ENCODE results near the gene HDLBP. TPM values are rescaled to one million over a fixed set of nuclear protein-coding genes. Genes with fewer than 3 reads are reported as not detected.

The HDLBP gene
- total and polyA plus RNA-seq, 10 of the 15 experiments (the other 5 are each of a cell fraction or from before 2014, with no cell fraction given): 19.5 to 383 (median 249) TPM

DNA sequence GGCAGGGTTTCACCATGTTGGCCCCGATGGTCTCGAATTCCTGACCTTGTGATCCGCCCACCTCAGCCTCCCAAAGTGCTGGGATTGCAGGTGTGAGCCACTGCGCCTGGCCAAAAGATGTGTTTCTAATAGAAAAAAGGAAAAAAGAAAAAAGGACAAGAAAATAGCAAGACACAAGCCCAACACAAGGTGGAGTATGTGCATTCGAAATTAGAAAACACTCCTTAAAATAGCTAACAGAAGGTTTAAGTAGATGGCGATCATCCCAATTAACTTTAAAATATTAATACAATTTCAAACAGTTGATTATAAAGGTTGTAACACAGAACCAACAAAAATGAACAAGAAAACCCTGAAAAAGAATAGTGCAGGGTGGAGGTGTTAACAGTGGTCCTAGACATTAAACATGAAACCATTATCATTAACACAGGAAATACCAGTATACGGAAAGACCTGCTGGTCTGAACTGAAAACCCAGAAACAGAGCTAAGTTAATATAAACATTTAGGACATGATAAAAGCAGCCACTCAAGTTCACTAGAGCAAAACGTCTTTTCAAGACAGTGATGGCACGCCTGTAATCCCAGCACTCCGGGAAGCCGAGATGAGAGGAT lies 57.9 kb downstream of the HDLBP start:
- peak; percentile 42 for TF ChIP-seq RAD21 (IDR thresholded peaks at IDR 0.05; ENCODE audit: insufficient read depth, low read depth, low read length)
- no peak for TF ChIP-seq SP1 (IDR thresholded peaks at IDR 0.05; ENCODE audit: low read depth, low read length)
- TF ChIP-seq SMC3 (IDR thresholded peaks at IDR 0.05; ENCODE audit: borderline replicate concordance, low read length): peak; percentile 5; the same call in 1 of the 2 replicates
- TF ChIP-seq ZBED1 (IDR thresholded peaks at IDR 0.05; ENCODE audit: borderline replicate concordance): no peak
- TF ChIP-seq KAT2A (conservative IDR thresholded peaks at IDR 0.05; ENCODE audit: control insufficient read depth, low read depth, low read length): no peak
- TF ChIP-seq, protein P1, sequence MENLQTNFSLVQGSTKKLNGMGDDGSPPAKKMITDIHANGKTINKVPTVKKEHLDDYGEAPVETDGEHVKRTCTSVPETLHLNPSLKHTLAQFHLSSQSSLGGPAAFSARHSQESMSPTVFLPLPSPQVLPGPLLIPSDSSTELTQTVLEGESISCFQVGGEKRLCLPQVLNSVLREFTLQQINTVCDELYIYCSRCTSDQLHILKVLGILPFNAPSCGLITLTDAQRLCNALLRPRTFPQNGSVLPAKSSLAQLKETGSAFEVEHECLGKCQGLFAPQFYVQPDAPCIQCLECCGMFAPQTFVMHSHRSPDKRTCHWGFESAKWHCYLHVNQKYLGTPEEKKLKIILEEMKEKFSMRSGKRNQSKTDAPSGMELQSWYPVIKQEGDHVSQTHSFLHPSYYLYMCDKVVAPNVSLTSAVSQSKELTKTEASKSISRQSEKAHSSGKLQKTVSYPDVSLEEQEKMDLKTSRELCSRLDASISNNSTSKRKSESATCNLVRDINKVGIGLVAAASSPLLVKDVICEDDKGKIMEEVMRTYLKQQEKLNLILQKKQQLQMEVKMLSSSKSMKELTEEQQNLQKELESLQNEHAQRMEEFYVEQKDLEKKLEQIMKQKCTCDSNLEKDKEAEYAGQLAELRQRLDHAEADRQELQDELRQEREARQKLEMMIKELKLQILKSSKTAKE (IDR thresholded peaks at IDR 0.05; ENCODE audit: low read depth, poor library complexity, severe bottlenecking): no peak
- no peak for TF ChIP-seq FOXM1 (IDR thresholded peaks at IDR 0.05; ENCODE audit: low read depth, low read length)
- no peak for TF ChIP-seq MTA3 (IDR thresholded peaks at IDR 0.05; ENCODE audit: borderline replicate concordance, low read length)
- ChIA-PET RAD21 (ENCODE audit: unreplicated experiment) (interaction anchor here (1.5 to 1.7 kb wide), 2 partner anchors 61 to 135 kb away, joined by 5 to 10 read pairs; no protein-coding TSS in a partner anchor), SMC1A (ENCODE audit: uncharacterized antibody, unreplicated experiment) (interaction anchor here (0.9 to 2.6 kb wide), 4 partner anchors 14 to 134 kb away, joined by 3 to 10 read pairs (median 3); no protein-coding TSS in a partner anchor), POLR2A (no interaction called here), CTCF (interaction anchor here (0.6 to 3.8 kb wide), 8 partner anchors 13 to 407 kb away, joined by 3 to 20 read pairs (median 3); no protein-coding TSS in a partner anchor)
- no peaks in the 10 kb centered on the region; the same call in 1 of the 2 replicates for H3K79me2 ChIP-seq (ENCODE audit: control insufficient read depth, insufficient read depth, low read length)
- ATAC-seq (no peak), FAIRE-seq (no peak), DNase-seq (ENCODE audit: low read depth, low spot score) (no peak)
- in situ Hi-C loops (cut with MboI) (no loop called here), intact Hi-C loops (cut with micrococcal nuclease; ENCODE audit: unreplicated experiment) (loop anchor here (10.0 kb wide), 1 partner anchor 137 kb away; no protein-coding TSS in a partner anchor)
- H3K4me2 ChIP-seq (ENCODE audit: control insufficient read depth, insufficient read depth): no peak overlapping the region
- WGBS (ENCODE audit: insufficient coverage, insufficient replicate concordance, low lambda C conversion rate, missing lambda C conversion rate): 90% methylated on average over 11 of the region's 11 CpGs
- H3K27ac ChIP-seq (ENCODE audit: control insufficient read depth, insufficient read depth): no peak overlapping the region
- BruUV-seq (replicated peaks): no TSS peak
- H4K20me1 ChIP-seq (ENCODE audit: control insufficient read depth, insufficient read depth): no peaks in the 10 kb centered on the region; the same call in 1 of the 2 replicates
- H3K9ac ChIP-seq (ENCODE audit: control insufficient read depth, insufficient read depth, low read length): no peak overlapping the region
- H3K27me3 ChIP-seq (replicated peaks in 1 of 2; ENCODE audit: control insufficient read depth in 2 of 2, insufficient read depth in 2 of 2, low read length in 1 of 2): no peaks in the 10 kb centered on the region
- H2AFZ ChIP-seq (ENCODE audit: control insufficient read depth, low read depth, low read length): no peak overlapping the region
- no peaks in the 10 kb centered on the region for H3K4me1 ChIP-seq (ENCODE audit: control insufficient read depth, insufficient read depth, low read length)
- H3K4me3 ChIP-seq: no peak overlapping the region
- peaks cover 40 to 49% of the 10 kb centered on the region in 2 experiments for H3K36me3 ChIP-seq (ENCODE audit: control insufficient read depth in 2 of 2, insufficient read depth in 2 of 2, low read length in 1 of 2)
- no peaks in the 10 kb centered on the region for H3K9me3 ChIP-seq (replicated peaks; ENCODE audit: control insufficient read depth, insufficient read depth, low read length)

Measured in GM12878 (cell line).